Heart right ventricle (tissue), 16 donors: Measurements from ENCODE around the gene FAT2. TPM values are rescaled to one million over a fixed set of nuclear protein-coding genes. Genes with fewer than 3 reads are reported as not detected.

ENCODE experiments used
- ATAC-seq, 8 donors: fragments of 200-7000 bp; cut with Tn5 transposase; one replicate each; pipeline ENCODE4 v1.9.1; 2020; ENCODE audit warnings: mild to moderate bottlenecking in 8 of 8, moderate library complexity in 8 of 8, moderate number of reproducible peaks in 1 of 8
- DNase-seq, 2 donors: peaks; one replicate each; pipeline ENCODE4 v3.0.0-alpha.2; 2020
- H3K27ac ChIP-seq, 10 donors: fragments of 200-600 bp; sonication (generic) in 2 of 10; one replicate each; pipeline versions ENCODE4 v1.5.0 to v1.8.0; 2020 to 2022; ENCODE audit warnings: mild to moderate bottlenecking in 3 of 10
- H3K27me3 ChIP-seq, 7 donors: fragments of 200-600 bp; one replicate each; pipeline ENCODE4 v1.8.0; 2021 to 2022; ENCODE audit warnings: mild to moderate bottlenecking in 2 of 7
- H3K36me3 ChIP-seq, 9 donors: fragments of 200-600 bp; sonication (generic) in 1 of 9; one replicate each; pipeline versions ENCODE4 v1.5.0 to v1.8.0; 2020 to 2022; ENCODE audit warnings: mild to moderate bottlenecking in 2 of 9
- H3K4me1 ChIP-seq, 9 donors: fragments of 200-600 bp; sonication (generic) in 1 of 9; one replicate each; pipeline versions ENCODE4 v1.5.0 to v1.8.0; 2020 to 2022; ENCODE audit warnings: mild to moderate bottlenecking in 4 of 9
- H3K4me3 ChIP-seq, 10 donors: fragments of 200-600 bp; sonication (generic) in 2 of 10; one replicate each; pipeline versions ENCODE4 v1.5.0 to v1.8.0; 2020 to 2022; ENCODE audit warnings: mild to moderate bottlenecking in 7 of 10, moderate library complexity in 2 of 10
- H3K9me3 ChIP-seq, 11 donors: fragments of 200-600 bp in 10 of 11; sonication (generic) in 2 of 11; one replicate each; pipeline versions ENCODE4 v1.5.0 to v1.8.0; 2013 to 2022; ENCODE audit warnings: mild to moderate bottlenecking in 2 of 11, control low read depth in 1 of 11, moderate library complexity in 1 of 11
- CTCF ChIP-seq, 9 donors: fragments of 200-600 bp; sonication (generic) in 2 of 9; IDR thresholded peaks; one replicate each; pipeline versions ENCODE4 v1.5.0 to v1.8.0; 2021 to 2022; ENCODE audit warnings: antibody characterized with exemption in 9 of 9, mild to moderate bottlenecking in 5 of 9, moderate library complexity in 1 of 9
- WGBS, 2 donors: extraction: QIAGEN DNeasy Blood & Tissue Kit; methylation state at CpG; one replicate each; pipeline ENCODE4 v1.1.7; 2013; ENCODE audit warnings: inconsistent platforms in 1 of 2; 5-methylcytosine and 5-hydroxymethylcytosine counted together
- intact Hi-C, 10 donors: fragments of 100-400 bp; cut with DNase I; formaldehyde crosslinking; loops; one replicate each; pipeline versions ENCODE4 v1.11.1 to v1.14.2; 2022
- polyA plus RNA-seq, 2 donors: library from polyadenylated mRNA; stranded (reverse); fragments of 200-250 nt; gene quantifications; one replicate each; pipeline ENCODE4 v1.2.3, GENCODE V29; 2013
- total RNA-seq, 10 donors: library from RNA; stranded (reverse); fragmentation: NEBNext Ultra II Directional in 3 of 10; extraction: Animal tissue kit (Norgen Biotek cat#: 25700) in 3 of 10; gene quantifications; one replicate each; pipeline versions ENCODE4 v1.2.1 to v1.2.4, GENCODE V29; 2021 to 2023
- donor health status: Arrhythmogenic right ventricular cardiomyopathy.
- donor health status: ischemic (EF 13 %, LVEDD 7.1; RV severe dilation, severe dysfunction).
- donor health status: healthy with polysubstance abuse.
- donor health status: DM: no; HTN: yes; CAD: no.
- donor health status: DM: no; HTN: no; CAD: no.
- donor health status: ischemic (EF 25% LVEDD 6.9; RV normal size, moderate dysfunction).
- donor health status: ischemic (EF 25% LVEDD 5.7; RV mildly dilated, moderate dysfunction).
- donor health status: healthy.
- donor health status: DM: yes; HTN: yes; CAD: no.
- donor health status: Ischemic cardiomyopathy.
- donor health status: ischemic (EF 35%, LVEDD 5.7; RV mildly dilated, moderate dysfunction).
- donor health status: nonischemic (EF 11% LVEDD 7.7; RV severe dilation, severe dysfunction).
- donor health status: DM: yes; HTN: yes; CAD: no.
- donor health status: PGD.
- donor health status: ischemic (EF 29% LVEDD 5.4; RV normal size, mild dysfunction).
- donor health status: nonischemic (EF 23%, LVEDD 6.1; RV moderate dilation, normal function).

FAT2 gene
- total and polyA plus RNA-seq, 12 donors = 0.01 to 0.13 (median 0.02) TPM; not detected in 4

GRCh38 chr5:151570512-151571269, 20.4 kb downstream of the FAT2 start:
- no peak for TF ChIP-seq CTCF (IDR thresholded peaks at IDR 0.05)
- peaks cover 0 to 11% (median 0%) of the 10 kb centered on the region in 7 donors for H3K27me3 ChIP-seq
- intact Hi-C loops = no loop called here
- H3K4me3 ChIP-seq = no peak overlapping the region
- 75 to 78% methylated on average over 12 of the region's 12 CpGs for WGBS, 2 donors
- H3K9me3 ChIP-seq = no peaks in the 10 kb centered on the region
- ATAC-seq (no peak), DNase-seq (no peak)
- peaks cover 0 to 15% (median 3%) of the 10 kb centered on the region in 9 donors for H3K4me1 ChIP-seq
- H3K36me3 ChIP-seq = no peaks in the 10 kb centered on the region
- H3K27ac ChIP-seq = no peak overlapping the region

GRCh38 chr5:151570058-151570457, 21.1 kb downstream of the FAT2 start:
- Histone ChIP-seq H3K9me3 (no peaks in the 10 kb centered on the region), H3K36me3 (no peaks in the 10 kb centered on the region), H3K4me1 (peaks cover 0 to 15% (median 3%) of the 10 kb centered on the region in 9 donors), H3K27ac (no peak overlapping the region), H3K27me3 (peaks cover 0 to 11% (median 0%) of the 10 kb centered on the region in 7 donors), H3K4me3 (no peak overlapping the region)
- no peak for DNase-seq
- ATAC-seq = no peak
- no peak for TF ChIP-seq CTCF (IDR thresholded peaks at IDR 0.05)
- intact Hi-C loops = no loop called here
- WGBS, 2 donors = 73 to 85% methylated on average over 2 of the region's 2 CpGs

- Histone ChIP-seq H3K4me3 (no peak overlapping the region), H3K9me3 (no peaks in the 10 kb centered on the region), H3K36me3 (no peaks in the 10 kb centered on the region), H3K27me3 (peaks cover 0 to 11% (median 0%) of the 10 kb centered on the region in 7 donors), H3K4me1 (peaks cover 0 to 15% (median 3%) of the 10 kb centered on the region in 9 donors), H3K27ac (no peak overlapping the region)
- no peak for TF ChIP-seq CTCF (IDR thresholded peaks at IDR 0.05)
- intact Hi-C loops = no loop called here
- DNase-seq (no peak), ATAC-seq (peak in 7 of 8 donors; percentile 20 to 71 (median 62))
- WGBS, 2 donors = 49 to 52% methylated on average over 8 of the region's 8 CpGs
These were observed 21.7 kb downstream of the FAT2 start for GRCh38 chr5:151569132-151570046.

- no peak for TF ChIP-seq CTCF (IDR thresholded peaks at IDR 0.05)
- no peaks in the 10 kb centered on the region for H3K36me3 ChIP-seq
- no peak for ATAC-seq
- H3K27me3 ChIP-seq = peaks cover 0 to 3% (median 0%) of the 10 kb centered on the region in 7 donors
- WGBS, 2 donors = 81 to 88% methylated on average over 7 of the region's 7 CpGs
- intact Hi-C loops = no loop called here
- DNase-seq = no peak
- H3K27ac ChIP-seq = no peak overlapping the region
- peaks cover 0 to 15% (median 3%) of the 10 kb centered on the region in 9 donors for H3K4me1 ChIP-seq
- H3K9me3 ChIP-seq = no peaks in the 10 kb centered on the region
- H3K4me3 ChIP-seq = no peak overlapping the region
These were observed 23.1 kb downstream of the FAT2 start for GRCh38 chr5:151568036-151568435.
